NB4 (cell line): Measurements from ENCODE around the gene RHEX.

ENCODE experiments used
- MYC ChIP-seq: IDR thresholded peaks from 2 replicates; pipeline ENCODE4 v1.6.1; 2011; ENCODE audit warnings: low read depth, low read length
- POLR2A ChIP-seq: IDR thresholded peaks from 2 replicates; pipeline ENCODE4 v1.6.1; 2011; ENCODE audit warnings: mild to moderate bottlenecking; ENCODE audit not compliant: insufficient read length; ENCODE audit errors: extremely low read depth
- TF ChIP-seq, protein P1 (sequence below): IDR thresholded peaks from one replicate; pipeline ENCODE4 v1.5.1; 2012; ENCODE audit warnings: low read depth, low read length
- TF ChIP-seq, protein P2 (sequence below): IDR thresholded peaks from 2 replicates; pipeline ENCODE4 v1.6.1; 2011; ENCODE audit warnings: low read depth, low read length

DNA sequence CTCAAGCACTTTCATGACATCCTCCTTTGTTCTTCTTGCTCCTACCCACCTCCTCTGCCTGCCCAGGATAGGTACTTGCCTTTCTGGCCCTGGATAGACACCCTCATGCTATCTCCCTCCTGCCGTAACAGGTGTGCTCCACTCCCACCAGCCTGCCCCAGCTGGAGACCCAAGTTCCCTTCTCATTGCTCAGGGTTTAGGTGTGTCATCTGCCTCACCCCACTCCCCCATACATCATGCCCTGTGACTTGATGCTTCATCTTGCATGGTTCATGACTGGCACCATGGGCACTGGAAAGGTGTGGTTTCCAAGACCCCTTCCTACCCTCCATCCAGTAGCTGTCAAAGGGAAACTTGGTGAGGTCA, 5.9 kb downstream of the RHEX start:
- TF ChIP-seq, protein P1, sequence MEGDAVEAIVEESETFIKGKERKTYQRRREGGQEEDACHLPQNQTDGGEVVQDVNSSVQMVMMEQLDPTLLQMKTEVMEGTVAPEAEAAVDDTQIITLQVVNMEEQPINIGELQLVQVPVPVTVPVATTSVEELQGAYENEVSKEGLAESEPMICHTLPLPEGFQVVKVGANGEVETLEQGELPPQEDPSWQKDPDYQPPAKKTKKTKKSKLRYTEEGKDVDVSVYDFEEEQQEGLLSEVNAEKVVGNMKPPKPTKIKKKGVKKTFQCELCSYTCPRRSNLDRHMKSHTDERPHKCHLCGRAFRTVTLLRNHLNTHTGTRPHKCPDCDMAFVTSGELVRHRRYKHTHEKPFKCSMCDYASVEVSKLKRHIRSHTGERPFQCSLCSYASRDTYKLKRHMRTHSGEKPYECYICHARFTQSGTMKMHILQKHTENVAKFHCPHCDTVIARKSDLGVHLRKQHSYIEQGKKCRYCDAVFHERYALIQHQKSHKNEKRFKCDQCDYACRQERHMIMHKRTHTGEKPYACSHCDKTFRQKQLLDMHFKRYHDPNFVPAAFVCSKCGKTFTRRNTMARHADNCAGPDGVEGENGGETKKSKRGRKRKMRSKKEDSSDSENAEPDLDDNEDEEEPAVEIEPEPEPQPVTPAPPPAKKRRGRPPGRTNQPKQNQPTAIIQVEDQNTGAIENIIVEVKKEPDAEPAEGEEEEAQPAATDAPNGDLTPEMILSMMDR: no peak
- TF ChIP-seq POLR2A (no peak), MYC (no peak)
- TF ChIP-seq, protein P2, sequence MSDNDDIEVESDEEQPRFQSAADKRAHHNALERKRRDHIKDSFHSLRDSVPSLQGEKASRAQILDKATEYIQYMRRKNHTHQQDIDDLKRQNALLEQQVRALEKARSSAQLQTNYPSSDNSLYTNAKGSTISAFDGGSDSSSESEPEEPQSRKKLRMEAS: no peak
